NCI-H2171 (cell line): ENCODE measurements around the gene COPA.
A peak's percentile ranks its signal among the peaks of the same experiment; 100 is the strongest.

Source experiments
- DNase-seq: peaks from one replicate; lab custom pipeline; 2025; lab: John Stamatoyannopoulos, UW

The COPA gene

DNA sequence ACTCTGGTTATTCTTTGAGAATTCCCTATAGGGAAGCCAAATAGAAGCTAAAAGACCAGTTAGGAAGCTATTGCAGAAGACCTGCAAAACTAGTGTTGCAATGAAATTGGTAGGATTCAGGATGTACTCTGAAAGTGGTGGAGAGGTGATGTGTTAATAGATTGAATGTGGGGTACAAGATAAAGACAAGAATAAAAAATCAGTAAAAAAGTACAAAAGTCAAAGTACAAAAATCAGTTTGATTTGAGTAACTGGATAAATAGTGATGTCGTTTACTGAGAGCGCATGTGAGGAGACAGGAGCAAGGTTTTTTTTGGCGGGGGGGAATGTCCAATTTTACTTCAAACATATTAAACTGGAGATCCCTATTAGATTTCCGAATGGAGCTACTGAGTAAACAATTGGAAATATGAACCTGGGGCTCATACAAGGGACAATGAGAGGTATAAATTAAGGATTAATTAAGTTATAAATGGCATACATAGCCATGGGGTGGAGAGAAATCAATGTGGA, 78.2 kb downstream of the COPA start:
- DNase-seq = no peak

DNA sequence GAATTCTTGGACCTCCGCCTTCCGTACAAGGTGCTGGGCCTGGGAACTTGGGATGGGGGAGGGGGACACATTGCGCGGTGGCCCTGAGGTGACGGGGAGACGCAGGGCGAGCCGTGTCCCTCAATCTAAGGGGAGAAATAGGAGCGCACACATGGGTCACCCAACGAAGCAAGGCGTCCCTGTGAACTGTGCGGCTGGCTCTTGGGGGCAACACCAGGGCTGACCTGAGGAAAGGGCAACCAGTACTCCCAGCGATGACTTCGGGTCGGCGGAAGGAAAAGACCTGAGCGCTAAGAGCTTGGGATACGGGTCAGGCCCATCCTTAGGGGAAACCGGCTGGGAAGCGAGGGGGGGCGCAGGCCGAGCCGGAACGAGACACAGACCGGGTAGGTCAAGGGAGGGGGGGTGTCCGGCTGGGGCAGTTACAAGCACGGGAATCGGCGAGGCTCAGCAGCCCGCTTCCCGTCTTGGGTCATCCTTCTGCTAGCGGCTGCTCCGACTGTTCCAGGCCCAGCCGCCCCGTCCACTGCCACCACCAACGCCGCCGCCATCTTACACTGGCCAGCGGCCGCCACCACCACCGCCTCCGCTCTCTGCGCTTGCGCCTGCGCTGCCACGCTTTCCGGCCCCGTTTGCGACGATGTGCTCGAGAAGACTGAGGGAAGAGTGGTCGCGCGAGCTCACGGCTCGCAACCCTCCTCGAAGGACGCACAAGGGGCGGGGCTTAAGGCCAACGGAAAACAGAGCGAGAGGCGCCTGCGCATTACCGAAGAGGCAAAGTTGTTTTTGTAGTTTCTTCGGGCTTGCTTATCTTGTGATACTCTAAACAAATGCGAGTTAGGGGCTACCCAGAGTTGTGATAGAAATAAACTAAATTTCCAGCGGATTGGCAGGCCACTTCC, 80.9 kb downstream of the COPA start, which contains the start of gene DCAF8:
DCAF8 (minus strand) TSS at position 657 of the 902 bp plus-strand sequence. CDS start 18,541 bp downstream, outside the sequence.
- DNase-seq = peak; percentile 98

DNA sequence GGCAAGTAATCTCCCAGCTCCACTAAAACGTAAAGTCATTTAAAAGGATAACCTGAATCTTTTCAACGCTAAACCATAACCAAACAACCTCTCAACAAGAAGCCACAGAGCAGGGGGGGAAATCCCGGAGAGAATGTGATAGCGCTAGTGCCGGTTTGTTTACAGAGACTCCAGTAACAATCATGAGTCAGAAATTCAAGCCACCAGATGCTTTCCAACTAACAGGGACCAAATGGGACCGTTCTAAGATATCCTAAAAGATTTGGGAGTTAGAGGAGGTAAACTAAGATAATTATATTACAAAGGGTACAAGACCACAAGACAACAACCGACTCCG, 81.5 kb downstream of the COPA start:
- peak; percentile 28 for DNase-seq

DNA sequence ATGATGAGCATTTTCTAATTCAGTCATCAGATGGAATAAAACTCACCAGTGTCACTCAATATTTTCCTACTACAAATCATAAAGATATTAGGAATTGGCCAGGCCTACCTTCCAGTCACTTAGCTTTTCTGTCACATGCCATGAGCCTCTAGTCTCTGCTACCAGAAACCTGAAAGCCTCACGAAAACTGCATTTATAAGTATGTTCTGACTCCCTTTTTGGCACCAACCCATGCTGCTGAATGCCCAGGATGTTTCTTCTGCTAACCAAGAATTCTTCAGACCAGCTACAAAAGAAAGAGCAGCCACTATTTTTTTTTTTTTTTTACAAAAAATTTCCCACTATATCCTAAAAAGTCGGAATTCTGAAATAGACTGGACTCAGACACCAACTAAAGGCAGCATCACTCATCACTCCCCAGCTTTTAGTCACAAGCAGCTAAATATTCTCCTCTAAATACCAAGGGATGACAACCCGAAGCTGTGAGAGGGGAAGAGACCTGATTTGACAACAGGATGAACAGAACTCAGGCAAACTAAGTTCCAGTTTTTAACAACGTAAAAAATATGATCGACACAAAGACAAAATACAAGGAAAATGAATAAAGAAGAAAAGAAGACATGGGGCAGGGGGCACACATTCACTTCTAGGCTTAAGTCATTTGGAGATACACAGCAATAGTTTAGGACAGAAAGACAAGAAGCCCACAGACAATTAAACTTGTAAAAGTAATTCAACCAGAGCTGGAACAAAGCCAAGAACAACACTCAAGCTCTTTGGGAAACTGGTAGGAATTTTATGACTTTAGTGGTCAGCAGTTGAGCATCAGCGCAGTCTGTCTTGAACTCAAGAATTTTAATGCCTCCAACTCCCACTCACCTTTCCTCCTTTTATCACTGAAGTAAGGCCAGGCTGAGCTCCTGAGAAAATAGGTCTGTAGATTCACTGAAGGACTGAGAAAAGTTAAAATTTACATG, 82.4 kb downstream of the COPA start:
- peak; percentile 1 for DNase-seq

DNA sequence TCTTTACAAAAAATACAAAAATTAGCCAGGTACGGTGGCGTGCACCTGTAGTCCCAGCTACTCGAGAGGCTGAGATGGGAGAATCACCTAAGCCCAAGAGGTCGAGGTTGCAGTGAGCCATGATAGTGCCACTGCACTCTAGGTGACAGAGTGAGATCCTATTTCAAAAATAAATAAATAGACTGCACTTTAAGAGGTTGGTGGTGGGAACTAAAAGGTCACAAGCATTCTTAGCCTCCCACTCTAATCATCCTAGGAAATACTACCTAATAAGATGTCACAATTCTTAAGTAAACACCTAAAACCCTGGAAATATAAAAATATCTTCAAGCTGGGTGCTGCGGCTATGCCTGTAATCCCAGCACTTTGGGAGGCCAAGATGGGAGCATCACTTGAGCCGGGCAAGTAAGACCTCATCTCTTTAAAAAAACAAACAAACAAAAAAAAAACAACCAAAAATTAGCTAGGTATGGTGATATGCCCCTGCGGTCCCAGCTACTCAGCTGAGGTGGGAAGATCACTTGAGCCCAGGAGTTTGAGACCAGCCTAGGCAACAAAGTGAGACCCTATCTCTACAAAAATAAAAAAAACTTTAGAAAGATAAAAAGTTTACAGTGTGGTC, 84.8 kb downstream of the COPA start:
- DNase-seq = no peak

DNA sequence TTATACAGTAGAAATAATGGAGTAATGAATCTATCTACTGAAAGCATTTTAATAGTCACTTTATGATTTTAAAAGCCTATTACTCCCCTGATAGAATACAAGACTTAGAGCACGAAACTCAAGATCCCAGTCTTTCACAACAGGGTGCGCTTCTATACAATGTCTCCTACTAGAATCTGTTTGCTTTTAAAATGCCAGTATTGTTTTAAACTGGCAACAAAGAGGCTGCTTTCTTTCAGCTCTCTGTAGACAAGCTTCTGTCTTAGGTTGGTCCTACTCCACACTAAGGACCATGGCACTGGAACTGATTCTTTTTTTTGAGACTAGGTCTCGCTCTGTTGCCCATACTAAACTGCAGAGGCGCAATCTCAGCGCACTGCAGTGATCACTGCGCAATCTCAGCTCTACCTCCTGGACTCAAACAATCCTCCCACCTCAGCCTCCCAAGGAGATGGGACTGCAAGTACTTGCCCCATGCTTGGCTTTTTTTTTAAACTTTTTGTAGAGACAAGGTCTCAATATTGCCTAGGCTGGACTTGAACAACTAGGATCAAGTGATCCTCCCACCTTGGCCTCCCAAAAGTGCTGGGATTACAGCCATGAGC, 85.5 kb downstream of the COPA start:
- no peak for DNase-seq

DNA sequence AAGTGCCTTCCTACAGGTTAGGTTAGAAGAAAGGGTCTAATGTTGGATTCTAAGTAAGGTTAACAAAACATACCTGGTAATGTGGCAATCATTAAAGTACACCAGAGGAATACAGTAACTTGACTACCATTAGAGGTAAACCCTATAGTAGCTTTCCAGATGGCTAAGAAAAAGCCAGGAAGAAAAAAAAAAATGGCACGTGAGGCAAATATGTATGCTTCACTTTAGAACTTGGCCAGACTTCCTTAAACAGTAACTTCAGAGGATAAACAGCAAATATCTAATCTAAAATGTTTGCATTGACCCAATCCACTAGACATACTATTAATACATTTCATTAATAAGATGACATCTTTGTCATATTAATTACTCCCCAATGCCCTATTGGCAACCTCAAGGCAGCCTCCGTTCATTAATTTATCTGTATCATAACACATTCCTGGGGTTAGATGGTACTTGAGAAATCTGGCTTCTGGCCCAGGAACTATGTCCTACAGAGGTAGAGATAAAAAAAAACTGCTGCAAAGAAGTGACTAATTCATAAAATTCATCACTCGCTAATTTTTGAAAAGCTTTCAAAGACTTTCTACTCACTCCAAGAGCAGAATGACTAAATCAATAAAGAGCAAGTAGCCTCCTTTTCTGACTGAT, 86.5 kb downstream of the COPA start:
- peak; percentile 9 for DNase-seq

DNA sequence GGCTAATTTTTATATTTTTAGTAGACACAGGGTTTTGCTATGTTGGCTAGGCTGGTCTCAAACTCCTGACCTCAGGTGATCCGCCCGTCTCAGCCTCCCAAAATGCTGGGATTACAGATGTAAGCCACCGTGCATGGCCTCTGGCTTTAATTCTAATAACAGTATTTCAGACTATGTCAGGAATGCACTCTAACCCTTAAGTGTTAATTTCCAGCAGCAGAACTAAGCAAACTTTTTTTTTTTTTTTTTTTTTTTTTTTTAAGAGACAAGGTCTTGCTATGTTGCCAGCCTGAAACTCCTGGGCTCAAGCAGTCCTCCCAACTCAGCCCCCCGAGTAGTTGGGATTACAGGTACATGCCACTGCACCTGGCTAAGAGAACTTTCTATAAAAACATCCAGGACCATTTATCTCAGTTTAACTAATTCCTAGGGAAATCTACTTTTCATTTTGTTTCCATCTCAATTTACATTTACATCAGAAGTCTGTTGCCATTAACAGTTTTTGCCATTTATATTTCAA, 87.2 kb downstream of the COPA start:
- DNase-seq = no peak

DNA sequence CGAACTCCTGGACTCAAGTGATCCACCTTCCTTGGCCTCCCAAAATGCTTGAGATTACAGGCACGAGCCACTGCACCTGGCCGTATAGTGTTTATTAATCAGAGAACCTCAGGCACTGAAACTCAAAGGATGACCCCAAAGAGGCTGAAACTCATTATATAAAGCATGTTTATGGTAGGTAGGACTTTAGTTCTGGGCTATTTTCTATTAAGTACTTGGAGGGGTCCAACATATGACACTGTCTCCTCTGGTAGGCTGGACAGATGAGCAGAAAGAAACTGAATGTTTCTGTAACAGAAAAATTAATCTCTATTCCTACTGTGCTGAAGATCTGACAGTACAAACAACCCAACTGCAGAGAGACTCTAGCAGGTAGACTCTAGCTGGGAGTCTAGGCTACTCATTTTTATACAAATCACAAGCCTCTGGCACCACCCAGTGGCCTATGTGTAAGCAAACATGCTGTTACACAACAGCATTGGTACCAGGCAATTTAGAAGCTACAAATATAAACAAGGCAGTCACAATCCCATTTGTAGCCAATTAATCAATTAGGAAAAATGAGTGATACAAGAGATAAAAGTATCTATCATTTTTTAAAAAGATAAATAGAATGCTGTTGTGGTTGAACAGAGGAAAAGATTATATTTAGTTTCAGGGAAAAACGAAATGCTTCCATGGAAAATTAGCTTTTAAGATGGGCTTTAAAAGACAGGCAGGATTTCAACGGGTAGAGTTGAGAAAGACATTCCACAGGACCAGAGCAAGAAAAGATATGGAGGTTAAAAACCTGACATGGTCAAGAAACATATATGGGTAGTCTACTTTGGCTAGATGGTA, 91.1 kb downstream of the COPA start:
- DNase-seq = peak; percentile 60

DNA sequence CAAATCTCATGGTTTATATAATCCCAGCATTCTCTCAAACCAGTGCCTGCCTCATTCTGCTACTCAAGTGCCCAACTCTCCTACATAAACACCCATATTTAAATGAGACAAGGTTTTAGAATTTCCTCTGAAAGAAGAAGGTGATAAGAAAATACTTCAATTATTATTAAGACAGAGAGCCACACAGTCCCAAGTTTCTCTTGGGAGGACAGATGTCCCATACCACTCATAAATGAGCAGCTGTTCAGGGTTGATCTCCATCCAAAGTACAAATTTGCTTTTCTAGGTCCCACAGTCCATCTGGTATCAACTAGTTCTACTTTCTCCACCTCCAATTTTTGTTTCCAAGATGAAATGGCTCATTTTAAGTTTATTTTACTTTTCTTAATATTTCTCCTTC, 92.0 kb downstream of the COPA start:
- DNase-seq = no peak

DNA sequence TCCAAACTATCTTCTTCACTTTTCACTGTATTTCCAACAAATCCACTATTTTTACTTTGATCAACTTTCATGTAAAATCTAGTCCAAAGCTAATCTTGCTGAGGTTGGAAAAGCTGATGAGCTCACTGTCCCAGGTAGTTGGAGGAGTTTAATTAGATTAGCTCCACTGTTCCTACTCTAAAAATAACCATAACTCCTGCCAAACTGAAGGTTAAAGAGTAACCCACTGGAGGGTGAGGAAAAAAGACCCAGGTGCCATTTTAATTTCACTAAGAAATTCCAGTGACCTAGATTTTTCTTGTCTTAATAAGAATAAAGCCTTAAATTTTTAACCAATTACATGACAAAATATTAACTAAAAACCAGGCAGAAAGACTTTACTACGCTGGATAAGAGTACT, 96.0 kb downstream of the COPA start:
- no peak for DNase-seq

DNA sequence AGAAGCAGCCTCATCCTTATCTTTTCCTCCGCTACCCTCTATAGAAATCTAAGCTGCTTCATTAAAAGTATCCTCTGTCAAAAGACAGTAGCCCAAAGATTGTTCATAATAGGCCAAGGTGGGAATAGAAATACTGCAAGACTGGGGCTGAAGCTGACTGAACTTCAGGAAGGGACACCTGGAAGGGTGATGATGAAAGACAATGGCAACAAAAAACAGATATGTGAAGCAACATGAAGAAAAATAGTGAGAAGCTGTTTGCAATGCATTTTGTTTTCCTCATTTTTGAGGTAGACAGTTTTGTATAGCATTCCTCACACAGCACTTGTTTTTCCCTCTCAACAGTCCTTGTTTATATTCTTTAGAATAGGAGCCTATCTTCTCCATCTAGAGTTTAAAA, 97.6 kb downstream of the COPA start:
- DNase-seq = no peak

DNA sequence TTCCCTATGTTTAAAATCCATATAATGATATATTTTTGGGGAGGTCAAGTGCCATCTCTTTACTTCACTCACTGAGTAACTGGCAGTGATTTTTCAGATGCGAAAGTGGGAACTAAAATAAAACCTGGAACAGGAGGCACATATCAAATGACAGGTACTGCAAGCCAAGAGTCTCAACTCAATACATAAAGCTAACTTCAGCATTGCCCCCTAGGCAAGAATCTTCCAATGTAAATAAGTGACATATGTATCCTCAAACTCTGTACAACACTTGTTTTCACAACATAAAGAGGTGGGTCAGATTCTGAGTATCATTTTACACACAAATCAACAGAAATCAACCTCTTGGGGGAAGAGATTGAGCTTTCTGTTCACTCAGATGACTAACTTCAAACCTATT, 98.8 kb downstream of the COPA start:
- peak; percentile 53 for DNase-seq

DNA sequence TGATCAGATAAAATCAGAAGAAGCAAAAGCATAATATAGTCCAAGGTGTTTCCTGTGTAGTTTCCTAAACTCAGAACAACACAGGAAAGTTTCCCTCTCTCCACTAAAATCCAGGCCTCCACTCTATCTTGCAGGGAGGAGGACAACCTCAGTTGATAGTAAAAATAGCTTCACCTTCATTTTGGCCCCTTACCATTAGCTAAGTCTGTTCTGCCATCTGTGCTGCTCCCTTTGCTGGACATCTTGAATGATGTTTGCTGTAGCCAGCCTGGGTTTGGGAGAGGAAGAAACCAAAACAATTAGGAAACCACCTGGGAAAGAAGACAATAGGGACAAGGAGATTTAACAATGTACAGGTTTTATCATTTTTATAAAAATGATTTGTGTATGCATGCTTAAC, 99.3 kb downstream of the COPA start:
- no peak for DNase-seq

DNA sequence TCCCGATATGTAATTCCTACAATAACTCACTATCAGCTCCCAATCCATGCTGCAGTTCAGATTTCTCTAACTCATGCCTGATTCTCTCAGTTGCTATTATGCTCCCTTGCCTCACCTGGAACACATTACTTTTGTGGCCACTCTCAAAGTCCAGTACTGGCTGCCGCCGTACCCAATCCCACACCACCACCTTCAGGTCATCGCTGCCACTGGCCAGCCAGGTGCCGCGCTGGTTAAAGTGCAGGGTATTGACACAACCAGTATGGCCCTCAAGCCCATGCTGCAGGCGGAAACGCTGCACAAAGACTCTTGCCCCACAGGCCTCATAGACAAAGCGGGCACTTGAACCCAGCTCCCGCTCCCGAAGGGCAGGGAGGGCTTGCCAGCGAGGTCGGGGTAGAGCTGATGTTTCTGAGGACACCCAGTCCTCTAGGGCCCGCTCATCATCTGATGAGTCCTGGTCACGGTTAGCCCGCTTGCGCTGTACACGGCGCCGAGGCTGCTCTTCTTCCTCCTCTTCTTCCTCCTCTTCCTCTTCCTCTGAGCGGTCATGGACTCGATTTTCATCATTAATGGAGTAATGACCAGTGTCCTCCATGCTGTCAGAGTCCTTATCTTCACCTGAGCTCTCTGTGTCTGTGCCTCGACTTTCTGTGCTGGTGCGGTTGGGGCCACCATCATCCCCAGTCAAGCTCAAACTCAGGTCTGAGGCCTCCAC, 103.3 kb downstream of the COPA start:
- DNase-seq = no peak
